ENCODE results near the gene PPP4R1. TPM values are rescaled to one million over a fixed set of nuclear protein-coding genes. Genes with fewer than 3 reads are reported as not detected.

Gene PPP4R1
- polyA plus RNA-seq = 10 to 100 TPM; 76.9 to 84.9 TPM

DNA sequence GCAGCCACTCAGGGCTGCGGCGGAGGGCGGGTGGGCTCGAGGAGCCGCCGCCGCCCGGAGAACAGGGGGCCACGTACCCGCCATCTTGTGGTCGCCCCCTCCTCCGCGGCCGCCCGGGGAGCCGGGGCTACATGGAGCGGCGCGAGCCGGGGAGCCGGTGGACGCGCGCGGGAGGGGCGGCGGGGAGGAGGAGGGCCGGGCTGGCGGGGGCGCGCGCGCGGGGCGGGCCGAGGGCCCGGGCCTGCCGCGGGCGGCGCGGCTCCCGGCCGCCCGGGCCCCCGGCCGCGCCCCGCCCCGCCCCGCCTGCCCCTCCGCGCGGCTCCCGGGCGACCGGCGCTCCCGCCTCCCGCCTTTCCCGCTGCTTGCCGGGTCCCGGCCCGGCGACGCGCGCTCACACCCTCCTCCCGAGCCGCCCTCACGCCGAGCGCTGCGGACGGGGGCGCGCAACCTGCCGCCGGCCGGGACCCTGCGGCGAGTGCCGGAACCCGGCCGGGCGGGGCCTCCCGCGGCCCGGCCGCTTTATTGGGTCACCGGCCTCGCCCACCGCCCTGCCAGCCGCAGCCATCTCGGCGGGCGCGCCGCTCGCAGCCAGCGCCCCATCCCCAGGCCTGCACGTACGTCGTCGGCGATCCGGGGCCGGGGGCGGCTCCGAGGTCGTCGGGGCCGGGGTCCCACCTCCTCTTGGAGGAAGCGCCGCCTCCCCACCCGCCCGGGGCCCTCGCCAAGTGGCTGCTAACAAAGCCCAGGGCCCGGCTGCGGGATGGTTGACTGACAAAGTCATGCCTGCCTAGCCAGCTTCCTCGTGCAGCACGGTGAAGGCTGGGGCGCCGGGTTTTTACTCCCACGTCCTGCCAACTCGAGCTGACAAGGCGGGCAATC is at the start of gene PPP4R1:
PPP4R1 (minus strand) TSS at position 159 of the 879 bp plus-strand sequence; CDS start at position 84, 75 bp downstream.
- H3K27me3 ChIP-seq (ENCODE audit: control insufficient read depth in 1 of 2, insufficient read depth in 2 of 2, low read length in 2 of 2) = no peaks in the 10 kb centered on the region
- H3K4me3 ChIP-seq (ENCODE audit: low read depth in 1 of 2, low read length in 2 of 2) = peak within 1 kb of the TSS; percentile 74 to 81
- 0 to 1% methylated on average over 34 to 126 of the region's 127 CpGs for WGBS, 2 donors
- no peaks in the 10 kb centered on the region for H3K9me3 ChIP-seq (ENCODE audit: control insufficient read depth in 2 of 2, insufficient read depth in 1 of 2, low read depth in 1 of 2, low read length in 1 of 2)
- peak within 1 kb of the TSS; percentile 99 to 100 for H3K27ac ChIP-seq (ENCODE audit: low read depth in 2 of 2, low read length in 1 of 2)
- peaks cover 0 to 4% of the 10 kb centered on the region in 2 donors for H3K36me3 ChIP-seq (ENCODE audit: control insufficient read depth in 2 of 2, insufficient read depth in 2 of 2, low read length in 1 of 2)
- H3K4me1 ChIP-seq (ENCODE audit: control insufficient read depth in 2 of 2, insufficient read depth in 2 of 2, low read length in 1 of 2) = peaks cover 0 to 2% of the 10 kb centered on the region in 2 donors

GRCh38 chr18:9663377-9663776 is 49.0 kb upstream of the PPP4R1 start:
- Histone ChIP-seq H3K27me3 (ENCODE audit: control insufficient read depth in 1 of 2, insufficient read depth in 2 of 2, low read length in 2 of 2) (no peaks in the 10 kb centered on the region), H3K9me3 (ENCODE audit: control insufficient read depth in 2 of 2, insufficient read depth in 1 of 2, low read depth in 1 of 2, low read length in 1 of 2) (no peaks in the 10 kb centered on the region), H3K36me3 (ENCODE audit: control insufficient read depth in 2 of 2, insufficient read depth in 2 of 2, low read length in 1 of 2) (no peaks in the 10 kb centered on the region), H3K4me3 (ENCODE audit: low read depth in 1 of 2, low read length in 2 of 2) (no peak overlapping the region), H3K27ac (ENCODE audit: low read depth in 2 of 2, low read length in 1 of 2) (peak overlapping the region; percentile 63 to 67), H3K4me1 (ENCODE audit: control insufficient read depth in 2 of 2, insufficient read depth in 2 of 2, low read length in 1 of 2) (peaks cover 0 to 7% of the 10 kb centered on the region in 2 donors)
- WGBS, 2 donors = 85 to 86% methylated on average over 8 of the region's 8 CpGs

GRCh38 chr18:9661564-9661963 is 47.2 kb upstream of the PPP4R1 start:
- Histone ChIP-seq H3K4me3 (ENCODE audit: low read depth in 1 of 2, low read length in 2 of 2) (no peak overlapping the region), H3K27me3 (ENCODE audit: control insufficient read depth in 1 of 2, insufficient read depth in 2 of 2, low read length in 2 of 2) (no peaks in the 10 kb centered on the region), H3K9me3 (ENCODE audit: control insufficient read depth in 2 of 2, insufficient read depth in 1 of 2, low read depth in 1 of 2, low read length in 1 of 2) (no peaks in the 10 kb centered on the region), H3K4me1 (ENCODE audit: control insufficient read depth in 2 of 2, insufficient read depth in 2 of 2, low read length in 1 of 2) (peaks cover 0 to 7% of the 10 kb centered on the region in 2 donors), H3K36me3 (ENCODE audit: control insufficient read depth in 2 of 2, insufficient read depth in 2 of 2, low read length in 1 of 2) (no peaks in the 10 kb centered on the region), H3K27ac (ENCODE audit: low read depth in 2 of 2, low read length in 1 of 2) (no peak overlapping the region)
- WGBS, 2 donors = 91 to 100% methylated on average over 1 of the region's 1 CpG

DNA sequence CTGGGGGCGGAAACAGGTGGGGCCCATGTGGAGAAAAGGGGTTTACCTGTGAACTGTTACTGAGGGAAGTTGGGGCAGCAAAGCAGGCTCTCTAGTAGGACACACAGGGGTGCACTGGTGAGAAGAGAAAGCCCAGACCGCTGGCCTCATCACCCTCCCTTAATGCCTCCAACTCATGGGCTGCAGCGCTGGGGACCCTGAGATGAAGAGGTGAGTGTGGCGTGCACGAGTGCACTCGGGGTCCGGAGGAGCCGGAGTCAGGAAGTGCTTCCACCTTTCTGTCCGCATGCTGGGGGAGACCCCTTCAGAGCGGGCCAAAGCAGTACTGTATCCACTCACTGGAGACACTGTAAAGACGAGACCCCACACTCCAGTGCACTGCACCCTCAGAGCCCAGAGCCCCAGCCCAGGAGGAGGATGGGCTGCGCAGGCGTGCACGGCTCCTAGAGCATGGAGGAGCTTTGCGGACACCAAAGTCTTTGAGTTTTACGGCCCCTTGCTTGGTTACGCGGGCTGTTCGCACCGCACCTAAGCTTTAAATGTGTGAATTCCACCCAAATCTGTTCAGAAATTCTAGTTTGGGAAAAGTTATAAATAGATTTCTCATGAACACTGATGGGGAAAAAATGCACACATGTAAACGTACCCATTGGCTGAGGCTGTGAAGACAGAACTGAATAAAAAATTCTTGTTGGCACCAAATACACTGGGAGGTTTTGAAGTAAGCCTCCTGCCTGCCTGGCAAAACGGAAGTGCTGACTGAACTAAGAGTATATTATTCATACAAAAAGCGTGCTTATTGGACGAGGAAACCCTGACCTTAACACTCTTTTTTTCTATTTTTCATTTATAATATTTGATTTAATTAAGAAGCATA is 45.4 kb upstream of the PPP4R1 start:
- Histone ChIP-seq H3K27me3 (ENCODE audit: control insufficient read depth in 1 of 2, insufficient read depth in 2 of 2, low read length in 2 of 2) (no peaks in the 10 kb centered on the region), H3K9me3 (ENCODE audit: control insufficient read depth in 2 of 2, insufficient read depth in 1 of 2, low read depth in 1 of 2, low read length in 1 of 2) (no peaks in the 10 kb centered on the region), H3K4me1 (ENCODE audit: control insufficient read depth in 2 of 2, insufficient read depth in 2 of 2, low read length in 1 of 2) (peaks cover 0 to 7% of the 10 kb centered on the region in 2 donors), H3K27ac (ENCODE audit: low read depth in 2 of 2, low read length in 1 of 2) (peak overlapping the region; percentile 6 to 53), H3K4me3 (ENCODE audit: low read depth in 1 of 2, low read length in 2 of 2) (no peak overlapping the region), H3K36me3 (ENCODE audit: control insufficient read depth in 2 of 2, insufficient read depth in 2 of 2, low read length in 1 of 2) (no peaks in the 10 kb centered on the region)
- 94% methylated on average over 24 of the region's 24 CpGs for WGBS, 2 donors

GRCh38 chr18:9658087-9658641 is 43.8 kb upstream of the PPP4R1 start:
- H3K4me3 ChIP-seq (ENCODE audit: low read depth in 1 of 2, low read length in 2 of 2) = no peak overlapping the region
- peak overlapping the region; percentile 81 to 86 for H3K27ac ChIP-seq (ENCODE audit: low read depth in 2 of 2, low read length in 1 of 2)
- H3K9me3 ChIP-seq (ENCODE audit: control insufficient read depth in 2 of 2, insufficient read depth in 1 of 2, low read depth in 1 of 2, low read length in 1 of 2) = no peaks in the 10 kb centered on the region
- no peaks in the 10 kb centered on the region for H3K36me3 ChIP-seq (ENCODE audit: control insufficient read depth in 2 of 2, insufficient read depth in 2 of 2, low read length in 1 of 2)
- WGBS, 2 donors = 53 to 74% methylated on average over 7 of the region's 7 CpGs
- H3K4me1 ChIP-seq (ENCODE audit: control insufficient read depth in 2 of 2, insufficient read depth in 2 of 2, low read length in 1 of 2) = peaks cover 2 to 7% of the 10 kb centered on the region in 2 donors
- no peaks in the 10 kb centered on the region for H3K27me3 ChIP-seq (ENCODE audit: control insufficient read depth in 1 of 2, insufficient read depth in 2 of 2, low read length in 2 of 2)

- H3K36me3 ChIP-seq (ENCODE audit: control insufficient read depth in 2 of 2, insufficient read depth in 2 of 2, low read length in 1 of 2) = no peaks in the 10 kb centered on the region
- H3K27me3 ChIP-seq (ENCODE audit: control insufficient read depth in 1 of 2, insufficient read depth in 2 of 2, low read length in 2 of 2) = no peaks in the 10 kb centered on the region
- WGBS, 2 donors = 86 to 93% methylated on average over 1 of the region's 1 CpG
- no peaks in the 10 kb centered on the region for H3K9me3 ChIP-seq (ENCODE audit: control insufficient read depth in 2 of 2, insufficient read depth in 1 of 2, low read depth in 1 of 2, low read length in 1 of 2)
- no peak overlapping the region for H3K27ac ChIP-seq (ENCODE audit: low read depth in 2 of 2, low read length in 1 of 2)
- H3K4me3 ChIP-seq (ENCODE audit: low read depth in 1 of 2, low read length in 2 of 2) = no peak overlapping the region
- H3K4me1 ChIP-seq (ENCODE audit: control insufficient read depth in 2 of 2, insufficient read depth in 2 of 2, low read length in 1 of 2) = peaks cover 5 to 9% of the 10 kb centered on the region in 2 donors
Measured at GRCh38 chr18:9655232-9655767, 40.9 kb upstream of the PPP4R1 start.

GRCh38 chr18:9653390-9653789 is 39.0 kb upstream of the PPP4R1 start:
- peaks cover 5 to 7% of the 10 kb centered on the region in 2 donors for H3K4me1 ChIP-seq (ENCODE audit: control insufficient read depth in 2 of 2, insufficient read depth in 2 of 2, low read length in 1 of 2)
- H3K27ac ChIP-seq (ENCODE audit: low read depth in 2 of 2, low read length in 1 of 2) = peak overlapping the region; percentile 75 to 86
- no peak overlapping the region for H3K4me3 ChIP-seq (ENCODE audit: low read depth in 1 of 2, low read length in 2 of 2)
- WGBS, 2 donors = 61% methylated on average over 5 of the region's 5 CpGs
- H3K27me3 ChIP-seq (ENCODE audit: control insufficient read depth in 1 of 2, insufficient read depth in 2 of 2, low read length in 2 of 2) = no peaks in the 10 kb centered on the region
- no peaks in the 10 kb centered on the region for H3K9me3 ChIP-seq (ENCODE audit: control insufficient read depth in 2 of 2, insufficient read depth in 1 of 2, low read depth in 1 of 2, low read length in 1 of 2)
- H3K36me3 ChIP-seq (ENCODE audit: control insufficient read depth in 2 of 2, insufficient read depth in 2 of 2, low read length in 1 of 2) = no peaks in the 10 kb centered on the region

GRCh38 chr18:9649164-9649540 is 34.8 kb upstream of the PPP4R1 start:
- Histone ChIP-seq H3K27me3 (ENCODE audit: control insufficient read depth in 1 of 2, insufficient read depth in 2 of 2, low read length in 2 of 2) (no peaks in the 10 kb centered on the region), H3K4me1 (ENCODE audit: control insufficient read depth in 2 of 2, insufficient read depth in 2 of 2, low read length in 1 of 2) (peaks cover 2 to 7% of the 10 kb centered on the region in 2 donors), H3K4me3 (ENCODE audit: low read depth in 1 of 2, low read length in 2 of 2) (no peak overlapping the region), H3K36me3 (ENCODE audit: control insufficient read depth in 2 of 2, insufficient read depth in 2 of 2, low read length in 1 of 2) (no peaks in the 10 kb centered on the region), H3K27ac (ENCODE audit: low read depth in 2 of 2, low read length in 1 of 2) (peak overlapping the region; percentile 84 to 91), H3K9me3 (ENCODE audit: control insufficient read depth in 2 of 2, insufficient read depth in 1 of 2, low read depth in 1 of 2, low read length in 1 of 2) (no peaks in the 10 kb centered on the region)
- 84 to 85% methylated on average over 3 of the region's 3 CpGs for WGBS, 2 donors
